ENCODE data around the gene MEGF6. TPM values are rescaled to one million over a fixed set of nuclear protein-coding genes. Genes with fewer than 3 reads are reported as not detected.

The MEGF6 gene
- polyA plus RNA-seq, 4 donors = 6.3 to 19.0 (median 15.1) TPM

GRCh38 chr1:3646596-3646995 lies 35.3 kb upstream of the MEGF6 start:
- DNase-seq (ENCODE audit: low read depth in 4 of 4, low spot score in 2 of 4) = no peak

- DNase-seq (ENCODE audit: low read depth in 4 of 4, low spot score in 2 of 4) = no peak
Observed at GRCh38 chr1:3645666-3646355, 34.5 kb upstream of the MEGF6 start.

GRCh38 chr1:3645247-3645646 lies 33.9 kb upstream of the MEGF6 start:
- no peak for DNase-seq (ENCODE audit: low read depth in 4 of 4, low spot score in 2 of 4)

- DNase-seq (ENCODE audit: low read depth in 4 of 4, low spot score in 2 of 4) = no peak
Observed at GRCh38 chr1:3644273-3644672, 33.0 kb upstream of the MEGF6 start.

GRCh38 chr1:3642919-3643675 lies 31.8 kb upstream of the MEGF6 start:
- DNase-seq (ENCODE audit: low read depth in 4 of 4, low spot score in 2 of 4) = no peak

GRCh38 chr1:3641816-3642215 lies 30.5 kb upstream of the MEGF6 start:
- no peak for DNase-seq (ENCODE audit: low read depth in 4 of 4, low spot score in 2 of 4)

- DNase-seq (ENCODE audit: low read depth in 4 of 4, low spot score in 2 of 4) = no peak
Observed at GRCh38 chr1:3641046-3641760, 29.9 kb upstream of the MEGF6 start.

- DNase-seq (ENCODE audit: low read depth in 4 of 4, low spot score in 2 of 4) = no peak
Observed at GRCh38 chr1:3640121-3640837, 29.0 kb upstream of the MEGF6 start.

- no peak for DNase-seq (ENCODE audit: low read depth in 4 of 4, low spot score in 2 of 4)
Observed at GRCh38 chr1:3639397-3639911, 28.1 kb upstream of the MEGF6 start.

- no peak for DNase-seq (ENCODE audit: low read depth in 4 of 4, low spot score in 2 of 4)
Observed at GRCh38 chr1:3638676-3639075, 27.4 kb upstream of the MEGF6 start.

- no peak for DNase-seq (ENCODE audit: low read depth in 4 of 4, low spot score in 2 of 4)
Observed at GRCh38 chr1:3638027-3638426, 26.7 kb upstream of the MEGF6 start.

- no peak for DNase-seq (ENCODE audit: low read depth in 4 of 4, low spot score in 2 of 4)
Observed at GRCh38 chr1:3636531-3636930, 25.2 kb upstream of the MEGF6 start.

- DNase-seq (ENCODE audit: low read depth in 4 of 4, low spot score in 2 of 4) = no peak
Observed at GRCh38 chr1:3636080-3636479, 24.8 kb upstream of the MEGF6 start.

GRCh38 chr1:3634059-3634800 lies 22.9 kb upstream of the MEGF6 start:
- no peak for DNase-seq (ENCODE audit: low read depth in 4 of 4, low spot score in 2 of 4)

GRCh38 chr1:3633344-3634058 lies 22.2 kb upstream of the MEGF6 start:
- no peak for DNase-seq (ENCODE audit: low read depth in 4 of 4, low spot score in 2 of 4)

- DNase-seq (ENCODE audit: low read depth in 4 of 4, low spot score in 2 of 4) = no peak
Observed at GRCh38 chr1:3632716-3633343, 21.5 kb upstream of the MEGF6 start.

GRCh38 chr1:3632298-3632697 lies 21.0 kb upstream of the MEGF6 start:
- no peak for DNase-seq (ENCODE audit: low read depth in 4 of 4, low spot score in 2 of 4)

GRCh38 chr1:3631320-3632260 lies 20.3 kb upstream of the MEGF6 start:
- no peak for DNase-seq (ENCODE audit: low read depth in 4 of 4, low spot score in 2 of 4)

Measured in left renal cortex interstitium (tissue), 4 donors.